Measurements from ENCODE around the gene SPEG.

DNA sequence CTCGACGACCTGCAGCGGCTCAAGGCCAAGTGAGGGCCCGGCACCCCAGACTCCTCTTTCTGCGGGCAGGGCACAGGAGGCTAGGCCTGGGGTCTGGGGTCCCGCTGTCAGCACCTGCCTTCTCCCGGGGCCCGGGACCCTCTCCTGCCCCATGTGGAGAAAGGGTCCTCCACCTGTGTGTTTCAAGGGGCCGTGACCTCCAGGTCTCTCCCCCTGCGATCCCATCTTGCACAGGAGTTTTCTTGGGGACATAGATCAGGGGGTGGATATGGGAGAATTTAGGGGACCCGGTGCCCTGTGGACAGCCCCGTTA is 15.7 kb upstream of the SPEG start:
- TF ChIP-seq EP300 (IDR thresholded peaks at IDR 0.05) = no peak
- TF ChIP-seq POLR2A (IDR thresholded peaks at IDR 0.05) = no peak
- TF ChIP-seq, protein P1, sequence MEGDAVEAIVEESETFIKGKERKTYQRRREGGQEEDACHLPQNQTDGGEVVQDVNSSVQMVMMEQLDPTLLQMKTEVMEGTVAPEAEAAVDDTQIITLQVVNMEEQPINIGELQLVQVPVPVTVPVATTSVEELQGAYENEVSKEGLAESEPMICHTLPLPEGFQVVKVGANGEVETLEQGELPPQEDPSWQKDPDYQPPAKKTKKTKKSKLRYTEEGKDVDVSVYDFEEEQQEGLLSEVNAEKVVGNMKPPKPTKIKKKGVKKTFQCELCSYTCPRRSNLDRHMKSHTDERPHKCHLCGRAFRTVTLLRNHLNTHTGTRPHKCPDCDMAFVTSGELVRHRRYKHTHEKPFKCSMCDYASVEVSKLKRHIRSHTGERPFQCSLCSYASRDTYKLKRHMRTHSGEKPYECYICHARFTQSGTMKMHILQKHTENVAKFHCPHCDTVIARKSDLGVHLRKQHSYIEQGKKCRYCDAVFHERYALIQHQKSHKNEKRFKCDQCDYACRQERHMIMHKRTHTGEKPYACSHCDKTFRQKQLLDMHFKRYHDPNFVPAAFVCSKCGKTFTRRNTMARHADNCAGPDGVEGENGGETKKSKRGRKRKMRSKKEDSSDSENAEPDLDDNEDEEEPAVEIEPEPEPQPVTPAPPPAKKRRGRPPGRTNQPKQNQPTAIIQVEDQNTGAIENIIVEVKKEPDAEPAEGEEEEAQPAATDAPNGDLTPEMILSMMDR (IDR thresholded peaks at IDR 0.05) = no peak
- TF ChIP-seq POLR2AphosphoS5 (IDR thresholded peaks at IDR 0.05) = no peak

All from upper lobe of left lung (tissue), 4 donors.